ENCODE measurements around the gene MOB2.
"Not testable (repeated sequence)": the region's sequence is repeated elsewhere in the genome, so short reads cannot be mapped to it uniquely, and the experiment has no call there.

MOB2 gene

DNA sequence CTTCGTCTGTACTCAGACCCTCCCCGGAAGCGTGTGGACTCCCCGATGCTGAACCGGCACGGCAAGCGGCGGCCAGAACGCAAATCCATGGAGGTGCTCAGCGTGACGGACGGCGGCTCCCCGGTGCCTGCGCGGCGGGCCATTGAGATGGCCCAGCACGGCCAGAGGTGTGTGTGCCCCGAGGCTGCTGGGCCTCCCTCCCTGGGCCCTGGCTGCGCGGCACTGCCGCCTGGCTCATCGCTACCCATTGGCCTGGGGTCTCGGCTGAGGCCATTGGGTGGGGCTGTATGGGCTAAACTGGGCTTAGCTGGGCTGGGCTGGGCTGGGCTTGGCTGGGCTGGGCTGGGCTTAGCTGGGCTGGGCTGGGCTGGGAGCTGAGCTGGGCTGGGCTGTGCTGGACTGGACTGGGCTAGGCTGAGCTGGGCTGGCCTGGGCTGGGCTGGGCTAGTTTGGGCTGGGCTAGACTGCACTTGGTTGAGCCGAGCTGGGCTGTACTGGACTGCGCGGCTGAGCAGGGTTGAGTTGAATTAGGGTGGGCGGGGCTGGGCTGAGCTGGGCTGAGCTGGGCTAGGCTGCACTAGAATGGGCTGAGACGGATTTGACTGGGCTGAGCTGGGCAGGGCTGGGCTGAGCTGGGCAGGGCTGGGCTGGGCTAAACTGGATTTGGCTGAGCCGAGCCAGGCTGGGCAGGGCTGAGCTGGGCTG is 40.7 kb downstream of the MOB2 start:
- in situ Hi-C loops (cut with MboI; ENCODE audit: low sequenced_read_pairs), result no loop called here

DNA sequence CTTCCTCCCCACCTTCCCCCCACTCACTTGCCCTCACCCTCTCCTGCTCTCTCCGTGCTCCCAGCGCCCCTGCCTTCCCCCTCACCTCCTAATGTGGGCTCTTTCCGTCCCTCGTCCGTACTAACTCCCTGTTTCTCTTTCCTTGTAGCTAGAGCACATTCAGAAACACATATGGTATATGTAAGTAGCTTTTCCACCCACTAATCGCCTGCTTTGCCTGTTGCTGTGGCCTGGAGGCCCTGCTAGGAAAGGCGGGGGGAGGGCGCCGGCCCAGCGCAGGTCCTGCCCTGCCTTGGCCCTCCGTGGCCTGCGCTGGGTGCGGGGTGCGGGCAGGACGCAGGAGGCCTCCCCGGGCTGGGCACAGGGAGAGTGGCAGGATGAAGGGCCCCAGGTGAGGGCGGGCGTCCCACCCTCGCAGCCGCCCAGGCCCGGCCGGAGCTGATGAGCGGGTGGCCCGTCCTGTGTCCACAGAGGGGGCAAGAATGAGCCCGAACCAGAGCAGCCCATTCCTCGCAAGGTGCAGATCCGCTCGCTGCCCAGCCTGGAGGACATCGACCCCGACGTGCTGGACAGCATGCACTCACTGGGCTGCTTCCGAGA is 41.7 kb downstream of the MOB2 start:
- in situ Hi-C loops (cut with MboI; ENCODE audit: low sequenced_read_pairs), result no loop called here

DNA sequence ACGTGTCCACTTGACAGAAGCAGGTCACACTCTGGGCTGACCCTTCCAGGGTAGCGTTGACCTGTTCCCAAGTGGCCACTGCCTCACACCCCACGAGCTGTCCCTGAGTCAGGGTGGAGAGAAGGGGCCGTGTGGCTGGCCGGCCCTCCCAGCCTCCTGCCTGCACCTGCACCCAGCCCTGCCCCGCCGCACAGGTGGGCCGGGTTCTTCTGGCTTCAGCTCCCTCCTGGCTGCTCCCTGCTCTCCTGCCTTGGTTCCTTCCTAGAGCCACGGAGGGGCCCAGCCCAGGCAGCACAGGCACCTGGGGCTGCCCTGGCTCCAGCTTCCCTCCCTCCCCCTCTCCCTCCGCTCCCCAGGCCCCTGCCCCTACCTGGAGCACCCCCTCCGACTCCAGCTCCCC is 42.3 kb downstream of the MOB2 start:
- in situ Hi-C loops (cut with MboI; ENCODE audit: low sequenced_read_pairs), result no loop called here

DNA sequence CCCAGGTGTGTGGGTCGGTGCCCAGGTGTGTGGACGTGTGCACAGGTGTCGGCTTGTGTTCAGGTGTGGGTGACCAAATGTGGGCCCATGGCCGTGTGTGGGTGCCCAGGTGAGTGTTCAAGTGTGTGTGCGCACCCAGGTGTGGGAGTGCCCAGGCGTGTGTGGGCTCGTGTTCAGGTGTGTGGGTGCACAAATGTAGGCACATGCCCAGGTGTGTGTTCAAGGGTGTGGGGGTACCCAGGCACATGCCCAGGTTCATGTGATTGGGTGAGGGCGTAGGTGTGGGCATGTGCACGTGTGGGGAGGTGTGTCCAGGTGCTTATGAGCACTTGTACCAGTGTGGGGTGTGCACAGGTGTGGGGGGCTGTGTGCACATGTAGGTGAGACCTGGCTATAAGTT is 42.8 kb downstream of the MOB2 start:
- in situ Hi-C loops (cut with MboI; ENCODE audit: low sequenced_read_pairs), result no loop called here

DNA sequence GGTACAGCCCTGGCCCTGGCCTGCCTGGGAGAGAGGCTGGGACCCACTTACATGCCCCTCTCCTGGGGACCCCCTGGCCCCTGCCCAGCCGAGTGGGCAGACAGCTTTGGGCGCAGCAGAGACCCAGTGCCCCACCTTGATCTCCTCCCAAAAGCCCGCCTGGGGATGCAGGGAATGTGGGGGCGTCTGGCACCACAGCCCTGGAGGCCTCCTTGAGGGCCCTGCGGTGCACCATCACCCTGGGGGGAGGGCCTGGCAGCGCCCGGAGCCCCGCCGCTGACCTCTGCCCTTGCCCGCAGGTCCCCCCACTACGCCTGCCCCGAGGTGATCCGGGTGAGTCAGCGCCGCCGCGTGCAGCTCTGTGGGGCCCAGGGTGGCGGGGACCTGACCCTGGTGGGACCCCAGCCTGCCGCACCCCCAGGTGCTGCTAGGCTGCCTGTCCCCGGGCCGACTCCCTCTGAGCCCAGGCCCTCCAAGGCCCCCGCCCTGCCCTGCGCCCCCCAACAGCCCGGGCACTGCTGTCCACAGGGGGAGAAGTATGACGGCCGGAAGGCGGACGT is 43.7 kb downstream of the MOB2 start:
- in situ Hi-C loops (cut with MboI; ENCODE audit: low sequenced_read_pairs), result no loop called here

DNA sequence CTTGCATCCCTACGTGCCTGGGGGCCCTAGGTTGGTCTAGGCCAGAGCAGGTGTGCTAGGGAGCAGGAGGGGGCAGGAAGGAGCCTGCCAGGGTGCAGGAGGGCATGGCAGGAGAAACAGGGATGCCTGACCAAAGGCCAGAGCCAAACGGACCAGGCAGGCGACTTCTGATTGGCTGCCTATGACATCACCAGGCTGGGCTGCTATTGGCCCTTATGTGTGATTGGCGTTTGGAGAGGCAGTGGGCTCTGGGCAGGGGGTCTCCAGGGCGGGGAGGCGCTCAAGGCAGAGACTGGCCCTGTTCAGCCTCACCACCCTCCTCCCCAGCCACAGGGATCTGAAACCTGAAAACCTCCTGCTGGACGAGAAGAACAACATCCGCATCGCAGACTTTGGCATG is 44.4 kb downstream of the MOB2 start:
- in situ Hi-C loops (cut with MboI; ENCODE audit: low sequenced_read_pairs), result no loop called here

DNA sequence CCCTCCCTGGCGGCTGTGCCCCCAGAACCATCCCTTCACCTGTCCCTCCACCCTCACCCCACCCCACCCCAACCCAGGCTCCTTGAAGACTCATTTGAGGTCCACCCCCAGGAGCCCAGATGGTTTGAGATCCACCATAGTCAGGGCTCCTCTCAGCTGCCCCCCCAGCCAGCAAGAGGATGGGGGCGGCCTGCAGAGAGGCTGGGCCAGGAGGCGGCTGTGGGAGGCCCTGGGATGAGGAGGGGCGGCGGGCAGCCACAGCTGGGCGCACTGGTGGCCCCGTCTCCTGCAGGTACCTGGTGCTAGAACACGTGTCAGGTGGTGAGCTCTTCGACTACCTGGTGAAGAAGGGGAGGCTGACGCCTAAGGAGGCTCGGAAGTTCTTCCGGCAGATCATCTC is 46.1 kb downstream of the MOB2 start:
- in situ Hi-C loops (cut with MboI; ENCODE audit: low sequenced_read_pairs), result no loop called here

DNA sequence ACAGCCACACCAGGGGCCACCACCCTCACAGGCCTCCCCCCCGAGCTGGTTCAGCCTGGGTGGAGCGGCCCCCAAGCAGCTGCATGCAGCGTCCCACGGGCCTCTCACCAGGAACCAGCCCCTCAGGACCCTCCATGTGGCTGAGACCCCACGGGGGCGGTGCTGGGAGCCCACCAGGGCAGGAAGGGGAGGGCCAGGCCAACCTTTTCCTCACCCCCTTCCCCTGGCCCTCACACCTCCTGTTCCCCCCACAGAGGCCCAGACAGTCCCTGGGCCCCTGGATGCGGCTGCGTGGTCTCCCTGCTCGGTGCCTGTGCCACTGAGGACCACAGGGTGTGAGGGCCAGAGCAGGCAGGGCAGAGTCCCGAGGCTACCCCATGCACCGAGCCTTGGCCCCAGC is 46.5 kb downstream of the MOB2 start:
- in situ Hi-C loops (cut with MboI; ENCODE audit: low sequenced_read_pairs), result no loop called here

DNA sequence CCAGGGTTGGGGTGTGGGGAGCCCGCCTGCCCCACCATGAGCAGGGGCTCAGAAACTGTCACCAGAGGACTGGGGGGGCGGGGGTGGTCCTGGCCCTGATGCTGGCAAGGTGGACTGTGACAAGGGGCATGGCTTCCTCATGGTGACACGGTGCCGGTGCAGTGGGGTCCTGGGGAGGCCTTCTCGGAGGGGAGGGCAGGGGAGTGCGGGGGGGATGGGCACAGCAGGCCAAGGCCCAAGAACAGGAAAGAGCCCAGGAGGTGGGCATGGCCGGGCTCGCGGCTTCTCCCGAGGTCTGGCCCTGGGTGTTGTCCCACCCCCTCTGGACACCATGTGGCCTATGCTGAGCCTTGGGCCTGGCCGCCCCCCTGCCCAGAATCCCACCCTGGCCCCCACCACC is 47.2 kb downstream of the MOB2 start:
- in situ Hi-C loops (cut with MboI; ENCODE audit: low sequenced_read_pairs), result no loop called here

DNA sequence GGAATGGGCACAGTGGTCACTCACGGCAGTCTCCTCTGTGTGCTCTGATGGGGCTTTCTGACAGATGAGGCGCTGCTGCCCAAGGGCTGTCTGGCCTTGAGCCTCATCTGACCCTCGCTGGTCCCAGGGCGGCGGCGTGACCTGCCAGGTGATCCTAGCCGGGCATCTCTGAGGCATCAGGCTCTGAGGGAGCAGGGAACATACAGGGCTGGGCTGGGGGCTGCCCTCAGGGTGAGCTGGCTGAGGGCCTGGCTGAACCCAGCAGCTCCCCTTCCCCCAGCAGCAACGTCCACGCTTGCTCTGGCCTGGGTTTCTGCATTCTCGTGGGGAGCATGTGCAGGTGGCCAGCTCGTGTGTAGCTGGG is 47.6 kb downstream of the MOB2 start:
- in situ Hi-C loops (cut with MboI; ENCODE audit: low sequenced_read_pairs), result no loop called here

DNA sequence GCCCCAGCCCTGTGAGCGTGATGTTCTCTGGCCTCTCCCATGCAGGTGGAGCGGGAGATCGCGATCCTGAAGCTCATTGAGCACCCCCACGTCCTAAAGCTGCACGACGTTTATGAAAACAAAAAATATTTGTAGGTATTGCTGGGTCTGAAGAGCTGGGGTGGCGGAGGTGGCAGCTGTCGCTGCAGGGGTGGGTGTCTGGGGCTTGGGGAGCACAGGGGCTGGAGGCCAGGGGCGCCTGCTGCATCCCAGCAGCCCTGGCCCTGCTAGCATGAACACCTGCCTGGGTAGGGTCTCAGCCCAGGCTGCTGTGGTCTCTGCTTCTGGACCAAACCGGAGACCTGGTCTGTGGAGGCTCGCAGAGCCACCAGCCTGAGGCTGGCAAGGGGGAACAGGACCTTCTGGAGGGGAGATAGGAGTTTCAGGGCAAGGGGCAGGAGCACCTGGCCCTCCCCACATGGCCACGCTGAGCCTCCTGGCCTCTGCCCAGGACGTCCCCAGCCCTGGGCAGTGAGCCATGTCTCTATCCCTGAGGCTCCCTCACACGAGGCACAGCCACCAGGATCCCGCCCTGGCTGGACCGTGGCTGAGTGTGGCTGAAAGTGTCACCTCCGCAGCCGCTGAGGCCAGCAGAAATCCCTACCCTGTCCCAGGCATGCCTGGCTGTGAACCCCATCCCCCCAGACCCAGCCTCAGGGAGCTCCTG is 48.2 kb downstream of the MOB2 start:
- in situ Hi-C loops (cut with MboI; ENCODE audit: low sequenced_read_pairs), result no loop called here

DNA sequence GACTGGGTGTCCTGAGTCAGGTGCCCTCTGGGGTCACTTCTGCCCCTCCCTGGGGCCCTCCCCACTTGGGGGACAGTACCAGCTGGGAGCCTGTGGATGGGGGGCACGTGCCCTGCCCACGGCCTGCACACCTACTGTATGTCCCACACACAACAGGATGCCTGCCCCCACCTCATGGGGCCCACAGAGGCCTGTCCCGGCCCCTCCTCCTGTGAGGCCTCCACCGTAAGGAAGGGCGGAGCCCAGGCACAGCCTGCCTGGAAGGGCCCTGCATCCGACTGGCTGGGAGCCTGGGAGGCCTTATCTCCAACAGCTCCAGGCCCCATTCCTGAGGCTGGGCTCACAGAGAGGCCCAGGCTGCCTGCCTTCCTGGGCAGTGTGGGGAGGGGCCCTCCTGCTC is 49.1 kb downstream of the MOB2 start:
- in situ Hi-C loops (cut with MboI; ENCODE audit: low sequenced_read_pairs), result no loop called here

DNA sequence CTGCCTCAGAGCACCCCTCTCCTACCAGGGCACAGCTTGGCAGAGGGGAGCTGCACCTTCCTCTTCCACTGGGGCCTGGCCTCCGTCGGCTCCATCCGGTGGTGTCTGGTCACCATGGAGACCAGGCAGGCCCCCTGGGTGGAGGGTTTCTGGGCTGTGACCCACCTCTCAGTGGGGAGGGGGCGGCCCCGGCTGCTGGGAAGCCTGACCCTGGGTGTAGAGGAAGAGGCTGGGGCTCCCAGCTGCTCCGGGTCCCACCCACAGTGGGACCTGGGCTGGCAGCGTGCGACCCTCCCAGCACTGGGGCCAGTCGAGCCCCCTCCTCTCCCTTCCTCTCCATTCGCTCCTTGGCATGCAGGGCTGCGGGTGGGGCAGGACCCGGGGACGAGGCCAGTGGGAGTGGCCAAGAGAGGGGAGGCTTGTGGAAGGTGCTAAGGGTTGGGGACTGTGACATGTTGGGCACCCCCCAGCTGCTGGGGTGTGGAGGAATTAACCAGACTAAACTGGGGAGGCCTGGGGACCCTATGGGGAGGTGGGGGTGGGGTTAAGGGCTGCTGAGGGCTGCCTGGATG is 50.0 kb downstream of the MOB2 start:
- in situ Hi-C loops (cut with MboI; ENCODE audit: low sequenced_read_pairs), result no loop called here

DNA sequence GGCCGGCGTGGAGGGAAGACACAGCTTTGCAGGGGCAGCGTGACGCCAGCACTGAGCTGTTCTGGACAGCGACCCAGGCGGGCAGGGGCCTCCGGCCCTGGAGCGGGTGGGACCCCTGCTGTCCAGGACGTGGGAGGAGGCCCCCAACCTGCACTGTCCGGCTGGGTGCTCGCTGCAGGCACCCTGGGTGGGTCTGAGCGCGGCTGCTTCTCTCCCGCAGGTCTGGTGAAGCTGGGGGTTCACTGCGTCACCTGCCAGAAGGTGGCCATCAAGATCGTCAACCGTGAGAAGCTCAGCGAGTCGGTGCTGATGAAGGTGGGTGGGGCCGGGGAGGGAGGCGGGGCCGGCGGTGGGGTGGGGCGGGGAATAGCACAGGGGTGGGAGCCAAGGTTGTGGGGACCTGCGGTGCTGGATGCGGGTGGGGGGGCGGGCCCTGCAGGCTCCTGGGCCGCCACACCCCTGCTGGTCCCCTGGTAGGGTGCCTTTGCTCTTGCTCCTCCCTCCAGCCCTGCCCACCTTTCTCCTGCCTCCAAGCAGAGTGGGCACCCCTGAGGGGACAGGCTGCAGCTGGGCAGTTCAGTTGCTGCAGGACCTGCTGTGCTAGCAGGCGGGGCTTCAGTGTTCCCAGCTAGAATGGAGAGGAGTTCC is 50.6 kb downstream of the MOB2 start:
- in situ Hi-C loops (cut with MboI; ENCODE audit: low sequenced_read_pairs), result no loop called here

DNA sequence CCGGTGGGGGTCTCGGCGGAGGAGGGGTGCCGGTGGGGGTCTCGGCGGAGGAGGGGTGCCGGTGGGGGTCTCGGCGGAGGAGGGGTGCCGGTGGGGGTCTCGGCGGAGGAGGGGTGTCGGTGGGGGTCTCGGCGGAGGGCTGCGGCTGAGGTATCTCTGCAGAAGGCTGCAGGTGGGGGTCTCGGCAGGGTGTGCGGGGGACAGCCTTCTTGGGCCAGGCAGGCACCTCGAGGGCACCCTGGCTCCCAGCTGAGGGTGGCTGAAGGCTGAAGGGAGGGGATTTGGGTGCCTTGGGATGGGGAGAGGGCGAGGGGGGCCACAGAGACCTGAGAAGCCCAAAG is 51.1 kb downstream of the MOB2 start:
- in situ Hi-C loops (cut with MboI; ENCODE audit: low sequenced_read_pairs), result not testable (repeated sequence)

DNA sequence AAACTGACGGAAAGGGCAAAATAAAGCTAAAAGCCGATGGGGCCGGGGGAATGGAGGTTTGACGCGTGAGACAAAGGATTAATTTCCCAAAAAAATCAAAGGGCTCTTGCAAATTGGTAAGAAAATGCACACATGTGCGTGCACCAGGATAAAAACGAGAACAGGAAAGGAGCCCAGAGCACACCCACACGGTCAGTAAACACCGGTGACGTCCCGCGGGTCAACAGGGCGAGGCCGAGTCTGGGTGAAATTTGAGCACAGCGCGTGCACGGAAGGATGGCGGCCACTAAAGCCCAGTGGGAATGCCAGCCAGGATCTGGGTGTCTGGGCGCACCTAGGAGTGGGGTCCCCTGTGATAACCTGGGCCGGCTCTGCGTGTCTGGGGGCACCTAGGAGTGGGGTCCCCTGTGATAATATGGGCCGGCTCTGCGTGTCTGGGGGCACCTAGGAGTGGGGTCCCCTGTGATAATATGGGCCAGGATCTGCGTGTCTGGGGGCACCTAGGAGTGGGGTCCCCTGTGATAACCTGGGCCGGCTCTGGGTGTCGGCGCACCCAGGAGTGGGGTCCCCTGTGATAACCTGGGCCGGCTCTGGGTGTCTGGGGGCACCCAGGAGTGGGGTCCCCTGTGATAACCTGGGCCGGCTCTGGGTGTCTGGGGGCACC is 52.5 kb downstream of the MOB2 start:
- in situ Hi-C loops (cut with MboI; ENCODE audit: low sequenced_read_pairs), result no loop called here

DNA sequence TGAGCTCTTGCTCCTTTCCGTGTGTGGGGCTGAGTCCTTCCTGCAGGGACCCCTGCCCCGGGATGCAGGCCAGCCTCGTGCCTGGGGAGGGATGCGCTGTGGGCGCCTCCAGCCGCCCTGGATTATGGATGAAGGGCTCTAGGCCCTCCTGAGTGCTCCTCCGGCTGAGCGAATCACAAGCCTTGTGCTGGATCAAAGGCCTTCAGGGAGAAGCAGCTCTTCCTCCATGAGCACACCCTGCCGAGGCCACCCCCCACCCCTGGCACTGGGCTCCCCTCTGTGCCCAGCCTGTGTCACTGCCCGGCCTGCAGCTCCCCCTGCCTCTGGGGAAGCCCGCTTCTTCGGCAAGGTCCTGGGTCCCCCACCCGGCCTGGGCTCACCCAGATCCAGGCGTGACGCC is 53.0 kb downstream of the MOB2 start:
- in situ Hi-C loops (cut with MboI; ENCODE audit: low sequenced_read_pairs), result no loop called here

DNA sequence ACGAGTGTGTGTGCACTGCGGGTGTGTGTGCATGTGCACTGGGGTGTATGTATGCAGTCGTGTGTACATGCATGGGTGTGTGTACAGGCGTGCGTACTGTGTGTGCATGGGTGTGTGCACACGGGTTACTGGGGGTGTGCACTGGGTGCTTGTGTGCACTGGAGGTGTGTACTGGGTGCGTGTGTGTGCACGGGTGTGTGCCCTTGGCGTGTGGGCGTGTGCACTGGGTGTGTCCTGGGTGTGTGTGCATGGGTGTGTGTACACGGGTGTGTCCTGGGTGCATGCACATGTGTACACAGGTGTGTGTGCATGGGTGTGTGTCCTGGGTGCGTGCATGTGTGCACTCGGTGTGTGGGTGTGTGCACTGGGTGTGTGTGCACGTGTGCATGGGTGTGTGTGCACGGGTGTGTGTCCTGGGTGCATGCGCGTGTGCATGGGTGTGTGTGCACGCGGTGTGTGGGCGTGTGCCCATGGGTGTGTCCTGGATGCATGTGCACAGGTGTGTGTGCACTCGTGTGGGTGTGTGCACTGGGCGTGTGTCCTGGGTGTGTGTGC is 57.7 kb downstream of the MOB2 start:
- in situ Hi-C loops (cut with MboI; ENCODE audit: low sequenced_read_pairs), result no loop called here

DNA sequence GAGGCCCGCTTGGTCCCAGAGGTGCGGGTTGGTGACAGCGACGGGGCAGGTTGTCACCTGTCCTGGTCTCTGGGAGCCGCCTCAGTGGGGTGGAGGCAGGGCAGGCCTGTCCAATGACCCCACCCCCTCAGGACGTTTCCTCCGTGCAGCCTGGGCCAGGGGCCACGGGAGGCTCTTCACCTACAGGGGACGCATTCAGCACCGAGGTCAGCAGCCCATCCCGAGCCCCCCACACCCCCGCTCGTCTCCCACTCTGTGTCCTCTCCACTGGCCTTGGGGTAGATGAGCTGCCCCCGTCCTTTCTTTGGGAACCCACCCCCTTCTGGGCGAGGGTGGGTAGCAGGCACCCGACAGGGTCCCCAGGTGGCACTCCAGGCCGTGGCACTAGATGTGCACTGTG is 61.1 kb downstream of the MOB2 start:
- in situ Hi-C loops (cut with MboI; ENCODE audit: low sequenced_read_pairs), result no loop called here

DNA sequence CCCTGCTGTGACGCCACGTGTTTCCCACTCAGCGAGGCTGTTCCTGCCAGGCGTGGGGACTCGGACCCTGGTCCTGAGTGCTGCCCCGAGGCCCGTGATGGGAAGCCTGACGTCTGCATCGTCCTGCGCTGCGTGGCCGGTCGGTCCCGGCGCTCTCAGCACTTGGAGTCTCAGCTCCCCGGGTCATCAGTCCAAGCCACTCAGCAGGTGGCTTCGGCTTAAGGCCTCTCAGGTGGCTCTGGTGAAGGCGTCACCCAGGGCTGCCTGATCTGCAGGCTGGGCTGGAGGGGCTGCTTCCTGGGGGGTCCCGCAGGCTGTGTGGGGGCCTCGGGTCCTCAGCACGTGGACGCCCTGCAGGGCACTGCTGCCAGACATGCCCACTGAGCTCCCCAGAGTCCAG is 61.6 kb downstream of the MOB2 start:
- in situ Hi-C loops (cut with MboI; ENCODE audit: low sequenced_read_pairs), result no loop called here

DNA sequence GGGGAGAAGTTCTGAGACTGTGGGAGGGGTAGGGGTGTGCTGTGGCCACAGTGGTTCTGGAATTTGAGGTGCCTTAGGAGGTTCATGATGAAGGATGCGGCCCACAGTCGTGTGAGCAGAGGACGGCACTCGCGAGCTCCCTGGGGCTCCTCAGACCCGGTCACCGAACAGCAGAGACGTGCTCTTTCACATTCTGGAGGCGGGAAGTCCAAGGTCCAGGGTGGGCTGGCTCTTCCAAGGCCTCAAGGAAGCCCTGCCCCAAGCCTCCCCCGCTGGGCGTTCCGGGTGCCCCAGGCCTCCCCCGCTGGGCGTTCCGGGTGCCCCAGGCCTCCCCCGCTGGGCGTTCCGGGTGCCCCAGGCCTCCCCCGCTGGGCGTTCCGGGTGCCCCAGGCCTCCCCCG is 63.2 kb downstream of the MOB2 start:
- in situ Hi-C loops (cut with MboI; ENCODE audit: low sequenced_read_pairs), result not testable (repeated sequence)
